ENCODE results near the gene TMEM35B.
"Not testable (repeated sequence)": the region's sequence is repeated elsewhere in the genome, so short reads cannot be mapped to it uniquely, and the experiment has no call there.

TMEM35B gene

DNA sequence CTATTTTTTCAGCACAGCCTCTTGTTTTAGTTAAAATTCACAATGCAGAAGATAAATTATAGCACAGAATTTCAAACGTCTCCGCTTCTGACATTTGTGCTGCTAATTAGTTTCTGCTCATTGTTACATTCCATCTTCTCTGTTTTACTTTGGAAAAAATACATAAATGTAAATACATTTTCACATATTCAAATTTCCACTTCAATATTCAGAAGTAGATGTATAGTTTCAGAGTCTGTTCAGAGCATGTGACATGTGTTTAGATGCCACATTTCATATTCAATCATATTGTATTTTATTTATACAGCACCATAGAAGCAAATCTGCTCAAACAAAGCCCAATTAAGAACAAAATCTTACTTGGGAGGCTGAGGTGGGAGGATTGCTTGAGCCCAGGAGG lies 19.6 kb downstream of the TMEM35B start:
- TF ChIP-seq, protein P1, sequence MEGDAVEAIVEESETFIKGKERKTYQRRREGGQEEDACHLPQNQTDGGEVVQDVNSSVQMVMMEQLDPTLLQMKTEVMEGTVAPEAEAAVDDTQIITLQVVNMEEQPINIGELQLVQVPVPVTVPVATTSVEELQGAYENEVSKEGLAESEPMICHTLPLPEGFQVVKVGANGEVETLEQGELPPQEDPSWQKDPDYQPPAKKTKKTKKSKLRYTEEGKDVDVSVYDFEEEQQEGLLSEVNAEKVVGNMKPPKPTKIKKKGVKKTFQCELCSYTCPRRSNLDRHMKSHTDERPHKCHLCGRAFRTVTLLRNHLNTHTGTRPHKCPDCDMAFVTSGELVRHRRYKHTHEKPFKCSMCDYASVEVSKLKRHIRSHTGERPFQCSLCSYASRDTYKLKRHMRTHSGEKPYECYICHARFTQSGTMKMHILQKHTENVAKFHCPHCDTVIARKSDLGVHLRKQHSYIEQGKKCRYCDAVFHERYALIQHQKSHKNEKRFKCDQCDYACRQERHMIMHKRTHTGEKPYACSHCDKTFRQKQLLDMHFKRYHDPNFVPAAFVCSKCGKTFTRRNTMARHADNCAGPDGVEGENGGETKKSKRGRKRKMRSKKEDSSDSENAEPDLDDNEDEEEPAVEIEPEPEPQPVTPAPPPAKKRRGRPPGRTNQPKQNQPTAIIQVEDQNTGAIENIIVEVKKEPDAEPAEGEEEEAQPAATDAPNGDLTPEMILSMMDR (IDR thresholded peaks at IDR 0.05; ENCODE audit: low read depth, low read length), result no peak
- Histone ChIP-seq H3K36me3 (no peaks in the 10 kb centered on the region), H3K4me3 (ENCODE audit: low read depth, low read length) (no peak overlapping the region), H3K9me3 (no peaks in the 10 kb centered on the region), H3K27me3 (no peaks in the 10 kb centered on the region), H3K4me1 (no peaks in the 10 kb centered on the region)
- DNase-seq, result no peak

DNA sequence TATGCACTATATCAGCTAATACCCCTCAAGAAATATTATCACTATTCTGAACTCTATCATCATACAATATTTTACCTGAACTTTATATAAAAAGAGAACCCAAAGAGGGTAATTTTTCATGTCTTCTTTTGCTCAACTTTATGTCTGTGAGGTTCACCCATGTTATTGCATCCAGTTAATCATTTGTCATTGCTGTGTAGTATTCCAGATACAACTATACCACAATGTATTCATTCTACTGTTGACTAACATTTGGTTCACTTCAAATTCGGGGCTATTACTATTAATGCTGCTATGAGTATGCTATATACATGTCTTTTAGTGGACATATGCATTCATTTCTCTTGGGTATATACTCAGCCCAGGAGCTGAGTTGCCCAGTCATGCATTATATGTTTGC lies 34.7 kb downstream of the TMEM35B start:
- Histone ChIP-seq H3K4me3 (ENCODE audit: low read depth, low read length) (no peak overlapping the region), H3K9me3 (no peaks in the 10 kb centered on the region), H3K36me3 (no peaks in the 10 kb centered on the region), H3K27me3 (no peaks in the 10 kb centered on the region), H3K4me1 (no peaks in the 10 kb centered on the region)
- DNase-seq, result no peak
- TF ChIP-seq, protein P1 (IDR thresholded peaks at IDR 0.05; ENCODE audit: low read depth, low read length), result no peak

DNA sequence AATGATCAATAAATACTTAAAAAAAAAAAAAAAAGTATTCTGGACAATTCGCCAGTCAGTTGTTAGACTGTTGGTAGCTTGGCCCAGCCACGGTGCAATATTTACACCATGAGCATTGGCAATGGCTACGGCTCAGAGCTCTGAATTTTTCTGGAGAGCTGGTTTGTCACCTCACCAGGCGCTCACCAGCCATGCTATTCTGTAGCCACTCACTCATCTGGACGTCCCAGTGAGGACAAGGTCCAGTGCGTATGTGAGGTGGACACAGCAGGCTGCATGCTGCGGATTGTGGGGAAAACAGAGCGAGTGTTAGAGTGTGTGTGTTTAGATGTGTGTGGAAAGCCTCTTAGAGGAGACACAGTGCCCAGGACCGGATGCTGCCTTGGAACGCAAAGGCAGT lies 36.4 kb downstream of the TMEM35B start:
- DNase-seq, result not testable (repeated sequence)

DNA sequence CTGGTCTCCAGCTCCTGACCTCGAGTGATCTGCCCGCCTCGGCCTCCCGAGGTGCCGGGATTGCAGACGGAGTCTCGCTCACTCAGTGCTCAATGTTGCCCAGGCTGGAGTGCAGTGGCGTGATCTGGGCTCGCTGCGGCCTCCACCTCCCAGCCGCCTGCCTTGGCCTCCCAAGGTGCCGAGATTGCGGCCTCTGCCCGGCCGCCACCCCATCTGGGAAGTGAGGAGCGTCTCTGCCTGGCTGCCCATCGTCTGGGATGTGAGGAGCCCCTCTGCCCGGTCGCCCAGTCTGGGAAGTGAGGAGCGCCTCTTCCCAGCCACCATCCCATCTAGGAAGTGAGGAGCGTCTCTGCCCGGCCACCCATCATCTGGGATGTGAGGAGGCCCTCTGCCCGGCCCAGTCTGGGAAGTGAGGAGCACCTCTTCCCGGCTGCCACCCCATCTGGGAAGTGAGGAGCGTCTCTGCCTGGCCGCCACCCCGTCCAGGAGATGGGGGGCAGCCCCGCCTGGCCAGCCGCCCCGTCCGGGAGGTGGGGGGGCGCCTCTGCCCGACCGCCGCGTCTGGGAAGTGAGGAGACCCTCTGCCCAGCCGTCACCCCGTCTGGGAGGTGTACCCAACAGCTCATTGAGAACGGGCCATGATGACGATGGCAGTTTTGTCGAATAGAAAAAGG lies 37.4 kb downstream of the TMEM35B start:
- H3K4me1 ChIP-seq; H3K36me3 ChIP-seq; H3K4me3 ChIP-seq (ENCODE audit: low read depth, low read length); H3K27me3 ChIP-seq; DNase-seq; H3K9me3 ChIP-seq: not testable (repeated sequence)

More for the DNA sequence above, 36.4 kb downstream of the TMEM35B start:
- not testable (repeated sequence) for H3K9me3 ChIP-seq; H3K27me3 ChIP-seq; H3K36me3 ChIP-seq; H3K4me1 ChIP-seq; H3K4me3 ChIP-seq (ENCODE audit: low read depth, low read length)

DNA sequence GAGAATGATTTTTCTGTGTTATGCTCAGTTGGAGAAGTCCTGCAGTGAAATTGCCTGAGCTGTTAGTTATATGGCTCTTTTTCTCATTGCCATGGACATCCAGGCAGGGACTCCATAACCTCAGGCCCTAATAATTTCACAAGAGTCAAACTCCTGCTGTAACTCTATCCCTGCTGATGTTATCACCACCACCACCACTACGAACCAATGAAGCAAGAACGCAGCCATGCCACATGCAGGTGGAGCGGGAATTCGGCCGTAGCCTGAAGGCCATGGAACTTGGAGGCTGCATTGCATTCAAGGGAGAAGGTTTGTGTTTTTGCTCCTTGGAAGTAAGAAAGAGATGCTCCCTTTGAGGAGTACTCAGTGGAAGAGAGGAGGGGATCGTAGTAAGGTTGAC lies 38.9 kb downstream of the TMEM35B start:
- Histone ChIP-seq H3K9me3 (no peaks in the 10 kb centered on the region), H3K36me3 (no peaks in the 10 kb centered on the region), H3K27me3 (no peaks in the 10 kb centered on the region), H3K4me1 (no peaks in the 10 kb centered on the region), H3K4me3 (ENCODE audit: low read depth, low read length) (no peak overlapping the region)
- TF ChIP-seq, protein P1 (IDR thresholded peaks at IDR 0.05; ENCODE audit: low read depth, low read length), result no peak
- DNase-seq, result peak; percentile 41

DNA sequence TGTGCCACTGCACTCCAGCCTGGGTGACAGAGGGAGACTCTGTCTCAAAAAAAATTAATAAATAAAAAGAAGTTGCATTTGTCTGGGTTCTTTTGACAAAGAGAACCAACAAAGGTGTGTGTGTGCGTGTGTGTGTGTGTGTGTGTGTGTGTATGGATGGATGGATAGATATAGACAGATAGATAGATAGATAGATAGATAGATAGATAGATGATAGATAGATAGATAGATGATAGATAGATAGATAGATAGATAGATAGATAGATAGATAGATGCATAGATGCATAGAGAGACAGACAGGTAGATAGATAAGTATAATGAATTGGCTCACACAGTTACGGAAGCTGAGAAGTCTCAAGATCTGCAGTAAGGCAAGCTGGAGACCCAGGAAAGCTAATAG lies 43.3 kb downstream of the TMEM35B start:
- not testable (repeated sequence) for H3K4me3 ChIP-seq (ENCODE audit: low read depth, low read length); H3K27me3 ChIP-seq; H3K36me3 ChIP-seq; H3K4me1 ChIP-seq; DNase-seq; H3K9me3 ChIP-seq

Data from BE2C (cell line).